OCI-LY7 (cell line): ENCODE data around the gene TBC1D10B. TPM values are rescaled to one million over a fixed set of nuclear protein-coding genes. Genes with fewer than 3 reads are reported as not detected.
"Not testable (repeated sequence)": the region's sequence is repeated elsewhere in the genome, so short reads cannot be mapped to it uniquely, and the experiment has no call there.

ENCODE experiments used
- BruUV-seq: library from RNA; stranded (reverse); fragments of 400-500 nt; replicated peaks from 2 replicates; lab custom pipeline; 2021; lab: Mats Ljungman, UMichigan
- CTCF ChIA-PET: fragments of 300-600 bp; sonication (Branson Sonifier 250); formaldehyde crosslinking; loops from one replicate; lab custom pipeline; 2022; ENCODE audit warnings: antibody characterized with exemption; ENCODE audit not compliant: unreplicated experiment; lab: Charles Lee
- POLR2A ChIA-PET: fragments of 300-600 bp; sonication (Branson Sonifier 250); formaldehyde crosslinking; loops from one replicate; lab custom pipeline; 2022; ENCODE audit warnings: antibody characterized with exemption; lab: Charles Lee
- DNase-seq: peaks from one replicate; pipeline ENCODE4 v3.0.0-alpha.2; 2015; ENCODE audit warnings: low spot score
- H2AFZ ChIP-seq: fragments of 200-600 bp; sonication (generic), shearing (Covaris generic); 2 replicates; pipeline ENCODE4 v1.6.1; 2014; ENCODE audit warnings: mild to moderate bottlenecking, antibody characterized with exemption, low read length, moderate library complexity
- H3K27ac ChIP-seq: fragments of 200-600 bp; sonication (generic); 2 replicates; pipeline ENCODE4 v1.5.1; 2014; ENCODE audit warnings: mixed run types, low read depth, mild to moderate bottlenecking, moderate library complexity, low read length, inconsistent platforms; ENCODE audit not compliant: poor library complexity, severe bottlenecking
- H3K36me3 ChIP-seq: fragments of 200-600 bp; sonication (generic); 2 replicates; pipeline ENCODE4 v1.6.1; 2014; ENCODE audit warnings: mild to moderate bottlenecking, antibody characterized with exemption, low read length, moderate library complexity, mixed read lengths; ENCODE audit not compliant: insufficient read depth
- H3K4me1 ChIP-seq: fragments of 200-600 bp; sonication (generic); 2 replicates; pipeline ENCODE4 v1.5.1; 2014; ENCODE audit warnings: mild to moderate bottlenecking, low read length; ENCODE audit not compliant: insufficient read depth, poor library complexity, severe bottlenecking
- H3K4me2 ChIP-seq: fragments of 200-600 bp; sonication (generic); 2 replicates; pipeline ENCODE4 v1.6.1; 2014; ENCODE audit warnings: mild to moderate bottlenecking, low read length
- H3K4me3 ChIP-seq: fragments of 200-600 bp; sonication (generic); 2 replicates; pipeline ENCODE4 v1.5.1; 2014; ENCODE audit warnings: mild to moderate bottlenecking, low read depth, low read length; ENCODE audit not compliant: poor library complexity, severe bottlenecking
- H3K79me2 ChIP-seq: fragments of 200-600 bp; sonication (generic); 2 replicates; pipeline ENCODE4 v1.6.1; 2016; ENCODE audit warnings: low read depth, mild to moderate bottlenecking, low read length, moderate library complexity, mixed read lengths; ENCODE audit not compliant: insufficient read depth
- H3K9me2 ChIP-seq: fragments of 200-600 bp; sonication (generic); 2 replicates; pipeline ENCODE4 v1.6.1; 2016; ENCODE audit warnings: mild to moderate bottlenecking, low read length, mixed read lengths; ENCODE audit not compliant: insufficient read depth
- H3K9me3 ChIP-seq: fragments of 200-600 bp; sonication (generic); 2 replicates; pipeline ENCODE4 v1.6.1; 2014; ENCODE audit warnings: mild to moderate bottlenecking, mixed run types, low read length, mixed read lengths
- H4K20me1 ChIP-seq: fragments of 200-600 bp; sonication (generic); 2 replicates; pipeline ENCODE4 v1.6.1; 2014; ENCODE audit warnings: mild to moderate bottlenecking, antibody characterized with exemption, low read length, moderate library complexity, mixed read lengths; ENCODE audit not compliant: insufficient read depth
- EZH2phosphoT487 ChIP-seq: fragments of 200-600 bp; sonication (generic); IDR thresholded peaks from 2 replicates; pipeline ENCODE4 v1.6.1; 2018; ENCODE audit warnings: low read depth, borderline replicate concordance, mild to moderate bottlenecking, mixed run types, antibody characterized with exemption, low read length, moderate library complexity, mixed read lengths
- intact Hi-C: fragments of 100-400 bp; cut with micrococcal nuclease; formaldehyde crosslinking; loops from one replicate; pipeline ENCODE4 v1.10.0; 2022; ENCODE audit not compliant: unreplicated experiment
- total RNA-seq, 2 experiments: library from RNA; depleted of rRNA in 1 of 2; stranded (reverse); fragments of >200 nt in 1 of 2; shearing (Covaris generic) in 1 of 2; gene quantifications; 2 replicates each; pipeline ENCODE4 v1.2.3, GENCODE V29; 2014 to 2022
- TF ChIP-seq, protein P1 (sequence below): fragments of 200-600 bp; sonication (generic); conservative IDR thresholded peaks from 2 replicates; pipeline ENCODE4 v1.5.1; 2014; ENCODE audit warnings: mild to moderate bottlenecking, antibody characterized with exemption, low read length, moderate library complexity, mixed read lengths

The TBC1D10B gene
- total RNA-seq, 2 experiments from 2014 or later: 44.9 to 78.6 TPM

DNA sequence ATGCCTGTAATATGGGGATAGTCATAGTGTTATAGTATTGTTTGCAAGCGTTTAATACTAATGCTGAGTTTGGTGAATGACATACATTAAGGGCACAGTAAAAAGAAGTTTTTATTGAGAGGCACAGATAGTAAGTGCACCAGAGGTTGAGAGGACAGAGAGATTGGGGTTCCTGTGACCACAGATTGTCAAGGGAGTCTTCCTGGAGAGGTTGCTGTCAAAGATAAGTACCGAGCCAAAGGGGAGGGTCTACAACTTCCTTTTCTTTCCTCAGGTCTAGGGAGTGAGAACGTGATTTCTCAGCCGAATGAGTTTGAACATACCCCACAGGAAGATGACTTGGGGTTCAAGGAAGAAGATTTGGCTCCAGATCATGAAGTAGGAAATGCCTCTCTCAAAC is 26.8 kb upstream of the TBC1D10B start:
- no TSS peak for BruUV-seq
- Histone ChIP-seq H3K9me3 (no peaks in the 10 kb centered on the region), H3K36me3 (peaks cover 30% of the 10 kb centered on the region), H3K27ac (no peak overlapping the region), H3K4me2 (0 out of 2 replicates have a peak overlapping the region, but pooled peaks have one; percentile 6), H3K4me3 (no peak overlapping the region), H3K9me2 (no peaks in the 10 kb centered on the region), H3K79me2 (peaks cover 17% of the 10 kb centered on the region), H3K4me1 (peaks cover 23% of the 10 kb centered on the region), H2AFZ (no peak overlapping the region), H4K20me1 (0 out of 2 replicates have a peak, but pooled peaks cover 5% of the 10 kb centered on the region)
- intact Hi-C loops: no loop called here
- TF ChIP-seq, protein P1, sequence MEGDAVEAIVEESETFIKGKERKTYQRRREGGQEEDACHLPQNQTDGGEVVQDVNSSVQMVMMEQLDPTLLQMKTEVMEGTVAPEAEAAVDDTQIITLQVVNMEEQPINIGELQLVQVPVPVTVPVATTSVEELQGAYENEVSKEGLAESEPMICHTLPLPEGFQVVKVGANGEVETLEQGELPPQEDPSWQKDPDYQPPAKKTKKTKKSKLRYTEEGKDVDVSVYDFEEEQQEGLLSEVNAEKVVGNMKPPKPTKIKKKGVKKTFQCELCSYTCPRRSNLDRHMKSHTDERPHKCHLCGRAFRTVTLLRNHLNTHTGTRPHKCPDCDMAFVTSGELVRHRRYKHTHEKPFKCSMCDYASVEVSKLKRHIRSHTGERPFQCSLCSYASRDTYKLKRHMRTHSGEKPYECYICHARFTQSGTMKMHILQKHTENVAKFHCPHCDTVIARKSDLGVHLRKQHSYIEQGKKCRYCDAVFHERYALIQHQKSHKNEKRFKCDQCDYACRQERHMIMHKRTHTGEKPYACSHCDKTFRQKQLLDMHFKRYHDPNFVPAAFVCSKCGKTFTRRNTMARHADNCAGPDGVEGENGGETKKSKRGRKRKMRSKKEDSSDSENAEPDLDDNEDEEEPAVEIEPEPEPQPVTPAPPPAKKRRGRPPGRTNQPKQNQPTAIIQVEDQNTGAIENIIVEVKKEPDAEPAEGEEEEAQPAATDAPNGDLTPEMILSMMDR: no peak
- TF ChIP-seq EZH2phosphoT487: no peak
- no peak for DNase-seq
- ChIA-PET CTCF (no interaction called here), POLR2A (interaction anchor here (0.6 to 1.4 kb wide), 3 partner anchors 11 to 25 kb away, joined by 3 to 5 read pairs (median 3); partner anchors contain the start of gene ZNF771)

DNA sequence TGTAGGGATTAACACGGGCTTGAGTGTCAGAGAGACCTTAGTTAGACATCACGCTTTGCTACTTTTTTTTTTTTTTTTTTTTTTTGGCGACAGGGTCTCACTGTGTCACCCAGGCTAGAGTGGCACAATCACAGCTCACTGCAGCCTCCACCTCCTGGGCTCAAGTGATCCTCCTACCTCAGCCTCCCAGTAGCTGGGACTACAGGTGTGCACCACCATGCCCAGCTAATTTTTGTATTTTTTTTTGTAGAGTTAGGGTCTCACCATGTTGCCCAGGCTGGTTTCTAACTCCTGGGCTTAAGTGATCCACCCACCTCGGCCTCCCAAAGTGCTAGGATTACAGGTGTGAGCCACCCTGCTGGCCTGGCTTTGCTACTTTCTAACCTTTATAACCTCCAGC is 26.3 kb upstream of the TBC1D10B start:
- peaks cover 30% of the 10 kb centered on the region for H3K36me3 ChIP-seq
- H4K20me1 ChIP-seq, H3K9me3 ChIP-seq, H2AFZ ChIP-seq, intact Hi-C loops, CTCF ChIA-PET, DNase-seq, H3K9me2 ChIP-seq, H3K27ac ChIP-seq: not testable (repeated sequence)
- H3K4me3 ChIP-seq: peak overlapping the region; percentile 89
- TSS peak; percentile 70 for BruUV-seq
- H3K79me2 ChIP-seq: peaks cover 17% of the 10 kb centered on the region
- POLR2A ChIA-PET: interaction anchor here (1.0 to 3.3 kb wide), 3 partner anchors 11 to 25 kb away, joined by 3 to 22 read pairs (median 3); partner anchors contain the start of genes SEPTIN1 and ZNF771
- H3K4me1 ChIP-seq: peaks cover 23% of the 10 kb centered on the region
- peak overlapping the region; percentile 85 for H3K4me2 ChIP-seq

DNA sequence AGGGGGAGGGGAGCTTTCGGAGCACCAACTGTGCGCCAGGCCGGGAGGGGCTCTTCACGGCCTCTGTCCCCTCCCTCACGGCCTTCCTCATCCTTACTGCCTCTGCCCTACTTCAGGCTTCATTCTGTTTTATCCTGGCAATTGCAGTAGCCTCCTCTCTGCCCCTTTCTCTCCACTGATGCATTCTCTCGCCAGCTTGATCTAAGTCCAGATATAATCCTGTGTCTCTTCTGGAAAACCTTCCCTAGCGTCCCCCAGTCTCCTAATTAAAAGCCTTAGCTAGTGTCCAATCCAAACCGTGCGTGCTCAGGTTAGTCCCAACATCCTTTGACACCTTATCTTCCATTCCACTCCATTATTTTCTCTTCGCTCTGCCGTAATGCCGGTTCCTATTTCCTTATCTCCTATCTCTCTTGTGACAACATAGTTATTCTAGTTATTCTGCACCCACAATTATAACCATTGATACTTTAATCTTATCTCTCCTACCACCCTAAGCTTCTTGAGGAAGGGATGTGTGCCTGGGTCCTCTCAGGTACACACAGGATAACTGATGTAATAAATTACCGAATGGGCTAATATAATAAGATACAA is 25.8 kb upstream of the TBC1D10B start:
- Histone ChIP-seq H3K9me2 (no peaks in the 10 kb centered on the region), H3K9me3 (no peaks in the 10 kb centered on the region), H3K79me2 (peaks cover 17% of the 10 kb centered on the region), H3K36me3 (peaks cover 30% of the 10 kb centered on the region), H3K4me2 (peak overlapping the region; percentile 85), H3K4me1 (peaks cover 23% of the 10 kb centered on the region), H4K20me1 (0 out of 2 replicates have a peak, but pooled peaks cover 5% of the 10 kb centered on the region), H3K4me3 (peak overlapping the region; percentile 89), H3K27ac (peak overlapping the region; percentile 44), H2AFZ (no peak overlapping the region)
- no peak for TF ChIP-seq EZH2phosphoT487
- TF ChIP-seq, protein P1: no peak
- intact Hi-C loops: loop anchor here (1.0 kb wide), 1 partner anchor 18 kb away; no protein-coding TSS in a partner anchor
- POLR2A ChIA-PET: interaction anchor here (1.1 to 3.3 kb wide), 6 partner anchors 12 to 46 kb away, joined by 3 to 22 read pairs (median 4); partner anchors contain the start of genes SEPTIN1 and ZNF771
- no TSS peak for BruUV-seq
- CTCF ChIA-PET: no interaction called here
- no peak for DNase-seq
